ENCODE data around the gene NKTR. TPM values are rescaled to one million over a fixed set of nuclear protein-coding genes. Genes with fewer than 3 reads are reported as not detected.

Gene NKTR
- total RNA-seq, 3 donors from 2014 or later = 132 to 214 (median 175) TPM

DNA sequence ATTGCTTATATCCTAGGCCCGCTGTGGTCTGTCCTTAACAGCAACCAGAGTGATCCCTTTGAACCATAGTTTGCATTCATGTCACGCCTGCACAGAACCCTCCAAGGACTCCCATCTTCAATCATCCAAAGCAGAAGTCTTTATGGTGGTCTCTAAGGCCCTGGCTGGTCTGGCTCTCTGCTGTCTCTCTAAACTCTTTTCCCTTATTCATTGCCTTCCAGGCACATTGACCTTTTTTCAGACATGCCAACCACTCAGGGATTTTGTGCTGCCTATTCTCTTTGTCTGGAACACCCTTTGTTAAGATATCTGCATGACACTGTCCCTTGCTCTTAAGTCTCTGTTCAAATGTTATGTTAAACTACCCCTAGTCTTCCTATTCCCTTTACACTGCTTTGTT, 31.1 kb downstream of the NKTR start:
- TF ChIP-seq POLR2AphosphoS5 (IDR thresholded peaks at IDR 0.05) (no peak), POLR2A (IDR thresholded peaks at IDR 0.05) (no peak)
- TF ChIP-seq, protein P1, sequence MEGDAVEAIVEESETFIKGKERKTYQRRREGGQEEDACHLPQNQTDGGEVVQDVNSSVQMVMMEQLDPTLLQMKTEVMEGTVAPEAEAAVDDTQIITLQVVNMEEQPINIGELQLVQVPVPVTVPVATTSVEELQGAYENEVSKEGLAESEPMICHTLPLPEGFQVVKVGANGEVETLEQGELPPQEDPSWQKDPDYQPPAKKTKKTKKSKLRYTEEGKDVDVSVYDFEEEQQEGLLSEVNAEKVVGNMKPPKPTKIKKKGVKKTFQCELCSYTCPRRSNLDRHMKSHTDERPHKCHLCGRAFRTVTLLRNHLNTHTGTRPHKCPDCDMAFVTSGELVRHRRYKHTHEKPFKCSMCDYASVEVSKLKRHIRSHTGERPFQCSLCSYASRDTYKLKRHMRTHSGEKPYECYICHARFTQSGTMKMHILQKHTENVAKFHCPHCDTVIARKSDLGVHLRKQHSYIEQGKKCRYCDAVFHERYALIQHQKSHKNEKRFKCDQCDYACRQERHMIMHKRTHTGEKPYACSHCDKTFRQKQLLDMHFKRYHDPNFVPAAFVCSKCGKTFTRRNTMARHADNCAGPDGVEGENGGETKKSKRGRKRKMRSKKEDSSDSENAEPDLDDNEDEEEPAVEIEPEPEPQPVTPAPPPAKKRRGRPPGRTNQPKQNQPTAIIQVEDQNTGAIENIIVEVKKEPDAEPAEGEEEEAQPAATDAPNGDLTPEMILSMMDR (IDR thresholded peaks at IDR 0.05) = no peak
- no peaks in the 10 kb centered on the region for H3K36me3 ChIP-seq
- no peak for DNase-seq (ENCODE audit: low spot score in 2 of 2)
- H3K27ac ChIP-seq = no peak overlapping the region
- no peaks in the 10 kb centered on the region for H3K4me1 ChIP-seq
- H3K4me3 ChIP-seq = no peak overlapping the region
- H3K9me3 ChIP-seq = no peaks in the 10 kb centered on the region
- intact Hi-C loops (cut with DNase I; ENCODE audit: low total_unique reads) = no loop called here
- H3K27me3 ChIP-seq = no peaks in the 10 kb centered on the region

DNA sequence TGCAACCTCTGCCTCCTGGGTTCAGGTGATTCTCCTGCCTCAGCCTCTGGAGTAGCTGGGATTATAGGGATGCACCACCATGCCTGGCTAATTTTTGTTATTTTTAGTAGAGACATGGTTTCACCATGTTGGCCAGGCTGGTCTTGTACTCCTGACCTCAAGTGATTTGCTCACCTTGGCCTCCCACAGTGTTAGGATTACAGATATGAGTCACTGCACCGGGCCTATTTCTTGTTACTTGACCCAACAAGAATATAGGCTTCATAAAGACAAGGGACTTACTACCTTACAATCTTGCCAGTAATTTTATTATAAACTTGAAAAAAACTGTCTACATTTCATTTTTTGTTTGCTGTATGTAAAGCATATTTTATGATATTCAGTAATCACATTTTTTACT, 31.7 kb downstream of the NKTR start:
- no peaks in the 10 kb centered on the region for H3K27me3 ChIP-seq
- TF ChIP-seq POLR2AphosphoS5 (IDR thresholded peaks at IDR 0.05) = no peak
- TF ChIP-seq POLR2A (IDR thresholded peaks at IDR 0.05) = no peak
- TF ChIP-seq, protein P1 (IDR thresholded peaks at IDR 0.05) = no peak
- H3K36me3 ChIP-seq = no peaks in the 10 kb centered on the region
- H3K27ac ChIP-seq = no peak overlapping the region
- intact Hi-C loops (cut with DNase I; ENCODE audit: low total_unique reads) = no loop called here
- no peak for DNase-seq (ENCODE audit: low spot score in 2 of 2)
- no peaks in the 10 kb centered on the region for H3K4me1 ChIP-seq
- H3K4me3 ChIP-seq = no peak overlapping the region
- H3K9me3 ChIP-seq = no peaks in the 10 kb centered on the region

DNA sequence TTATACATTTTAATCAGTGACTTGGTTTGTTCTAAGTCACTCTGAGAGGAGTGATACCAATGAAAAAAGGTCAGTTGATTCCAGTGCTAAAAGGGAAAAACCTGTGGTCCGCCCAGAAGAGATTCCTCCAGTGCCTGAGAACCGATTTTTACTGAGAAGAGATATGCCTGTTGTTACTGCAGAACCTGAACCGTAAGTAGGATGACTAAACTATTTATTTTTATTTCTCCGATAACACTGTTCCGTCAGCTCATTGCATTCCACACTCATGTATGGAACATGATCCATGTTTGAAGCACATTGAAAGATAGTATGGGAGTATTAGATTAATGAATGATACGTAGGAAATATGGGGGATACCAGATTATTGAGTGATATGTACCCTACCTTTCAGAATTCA, 33.1 kb downstream of the NKTR start:
- H3K27me3 ChIP-seq = no peaks in the 10 kb centered on the region
- H3K36me3 ChIP-seq = no peaks in the 10 kb centered on the region
- no peak overlapping the region for H3K27ac ChIP-seq
- DNase-seq (ENCODE audit: low spot score in 2 of 2) = no peak
- no peak for TF ChIP-seq POLR2AphosphoS5 (IDR thresholded peaks at IDR 0.05)
- no peak for TF ChIP-seq POLR2A (IDR thresholded peaks at IDR 0.05)
- TF ChIP-seq, protein P1 (IDR thresholded peaks at IDR 0.05) = no peak
- no peaks in the 10 kb centered on the region for H3K9me3 ChIP-seq
- no peak overlapping the region for H3K4me3 ChIP-seq
- no peaks in the 10 kb centered on the region for H3K4me1 ChIP-seq
- intact Hi-C loops (cut with DNase I; ENCODE audit: low total_unique reads) = no loop called here

DNA sequence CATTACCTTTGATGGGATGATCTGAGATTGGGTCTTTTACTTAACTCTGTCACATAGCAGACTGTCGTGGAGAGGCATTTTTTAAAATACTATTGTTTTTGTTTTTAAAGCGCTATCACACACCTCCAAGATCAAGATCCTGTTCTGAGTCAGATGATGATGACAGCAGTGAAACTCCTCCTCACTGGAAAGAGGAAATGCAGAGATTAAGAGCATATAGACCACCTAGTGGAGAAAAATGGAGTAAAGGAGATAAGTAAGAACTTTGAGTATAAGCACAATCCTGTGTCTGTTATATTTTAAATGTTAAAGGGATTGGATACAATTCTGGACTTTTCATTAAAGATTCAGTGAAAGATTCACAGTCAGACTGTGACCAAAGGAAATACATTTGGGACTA, 34.6 kb downstream of the NKTR start:
- H3K36me3 ChIP-seq = no peaks in the 10 kb centered on the region
- intact Hi-C loops (cut with DNase I; ENCODE audit: low total_unique reads) = no loop called here
- H3K9me3 ChIP-seq = no peaks in the 10 kb centered on the region
- TF ChIP-seq POLR2AphosphoS5 (IDR thresholded peaks at IDR 0.05) = no peak
- TF ChIP-seq POLR2A (IDR thresholded peaks at IDR 0.05) = no peak
- TF ChIP-seq, protein P1 (IDR thresholded peaks at IDR 0.05) = no peak
- H3K27ac ChIP-seq = no peak overlapping the region
- no peaks in the 10 kb centered on the region for H3K27me3 ChIP-seq
- H3K4me3 ChIP-seq = no peak overlapping the region
- H3K4me1 ChIP-seq = no peaks in the 10 kb centered on the region
- DNase-seq (ENCODE audit: low spot score in 2 of 2) = no peak

DNA sequence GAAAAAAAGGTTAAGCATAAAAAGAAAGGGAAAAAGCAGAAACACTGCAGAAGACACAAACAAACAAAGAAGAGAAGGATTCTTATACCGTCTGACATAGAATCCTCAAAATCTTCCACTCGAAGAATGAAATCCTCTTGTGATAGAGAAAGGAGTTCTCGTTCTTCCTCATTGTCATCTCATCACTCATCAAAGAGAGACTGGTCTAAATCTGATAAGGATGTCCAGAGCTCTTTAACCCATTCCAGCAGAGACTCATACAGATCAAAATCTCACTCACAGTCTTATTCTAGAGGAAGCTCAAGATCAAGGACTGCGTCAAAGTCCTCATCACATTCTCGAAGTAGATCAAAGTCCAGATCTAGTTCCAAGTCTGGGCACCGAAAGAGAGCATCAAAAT, 36.5 kb downstream of the NKTR start:
- intact Hi-C loops (cut with DNase I; ENCODE audit: low total_unique reads) = no loop called here
- Histone ChIP-seq H3K4me3 (no peak overlapping the region), H3K36me3 (no peaks in the 10 kb centered on the region), H3K27ac (no peak overlapping the region), H3K4me1 (no peaks in the 10 kb centered on the region), H3K9me3 (no peaks in the 10 kb centered on the region), H3K27me3 (no peaks in the 10 kb centered on the region)
- DNase-seq (ENCODE audit: low spot score in 2 of 2) = no peak
- TF ChIP-seq POLR2A (IDR thresholded peaks at IDR 0.05) (no peak), POLR2AphosphoS5 (IDR thresholded peaks at IDR 0.05) (no peak)
- TF ChIP-seq, protein P1 (IDR thresholded peaks at IDR 0.05) = no peak
